Iris pigment epithelial cell (primary cell): ENCODE results near the gene IFIT1.
"Not testable (repeated sequence)": the region's sequence is repeated elsewhere in the genome, so short reads cannot be mapped to it uniquely, and the experiment has no call there.

Experiments used
- DNase-seq: peaks from one replicate; pipeline ENCODE4 v3.0.0-alpha.2; 2011; ENCODE audit warnings: low read depth

The IFIT1 gene

GRCh38 chr10:89364531-89364930 is 27.9 kb upstream of the IFIT1 start:
- no peak for DNase-seq

DNA sequence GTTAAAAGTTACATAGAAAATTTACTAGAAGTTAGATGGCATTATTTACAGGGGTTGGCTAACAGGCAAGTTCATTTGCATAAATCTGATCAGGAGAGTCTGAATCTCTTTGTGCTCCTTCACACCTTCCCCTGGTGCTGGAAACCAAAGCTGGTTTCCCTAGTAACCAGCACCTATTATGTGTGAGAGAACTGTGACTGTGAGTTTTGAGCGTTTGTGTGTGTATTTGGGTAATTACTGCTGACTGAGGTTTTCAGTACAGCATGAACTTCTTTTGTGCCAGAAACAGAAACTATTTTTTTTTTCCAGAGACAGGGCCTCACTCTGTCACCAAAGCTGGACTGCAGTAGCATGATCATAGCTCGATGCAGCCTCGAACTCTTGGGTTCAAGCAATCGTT is 24.9 kb upstream of the IFIT1 start:
- DNase-seq: no peak

DNA sequence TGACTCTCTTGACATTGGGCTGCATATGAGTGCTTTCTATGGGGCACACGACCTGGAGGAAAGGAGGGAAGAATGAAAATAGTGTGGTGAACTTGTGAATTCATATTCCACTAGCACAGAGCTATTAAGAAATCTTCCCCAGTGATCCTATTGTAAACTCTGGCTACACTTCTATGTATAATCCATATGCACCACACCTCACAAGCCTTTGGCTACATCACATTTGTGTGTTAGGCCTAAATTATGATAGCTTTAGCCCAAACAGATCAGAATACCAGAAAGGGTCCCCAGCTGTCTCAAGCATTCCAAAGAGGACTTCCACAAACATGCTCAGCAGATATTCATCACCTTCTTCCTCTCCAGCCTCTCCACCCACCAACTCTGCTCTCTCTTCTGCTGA is 24.3 kb upstream of the IFIT1 start:
- no peak for DNase-seq

- DNase-seq: peak; percentile 54
These were observed 23.0 kb upstream of the IFIT1 start for GRCh38 chr10:89369156-89370105.

DNA sequence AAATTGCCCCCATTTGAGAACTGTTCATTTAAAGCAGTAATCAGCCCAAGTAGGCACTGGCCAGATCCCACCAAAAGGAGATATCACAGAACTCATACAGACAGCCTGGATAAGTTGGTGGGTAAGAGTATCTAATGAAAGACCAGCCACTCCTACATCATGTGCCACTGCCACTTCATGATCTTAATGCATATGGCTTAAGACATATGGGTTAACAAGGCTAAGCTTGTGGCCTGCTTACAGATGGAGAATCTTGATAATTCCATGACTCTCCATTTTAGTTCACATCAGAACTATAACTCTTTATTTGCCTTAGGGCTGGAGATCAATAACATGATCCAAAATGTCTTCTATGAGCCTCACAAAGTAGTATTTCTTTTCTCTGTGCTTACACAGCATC is 21.3 kb upstream of the IFIT1 start:
- DNase-seq: no peak

DNA sequence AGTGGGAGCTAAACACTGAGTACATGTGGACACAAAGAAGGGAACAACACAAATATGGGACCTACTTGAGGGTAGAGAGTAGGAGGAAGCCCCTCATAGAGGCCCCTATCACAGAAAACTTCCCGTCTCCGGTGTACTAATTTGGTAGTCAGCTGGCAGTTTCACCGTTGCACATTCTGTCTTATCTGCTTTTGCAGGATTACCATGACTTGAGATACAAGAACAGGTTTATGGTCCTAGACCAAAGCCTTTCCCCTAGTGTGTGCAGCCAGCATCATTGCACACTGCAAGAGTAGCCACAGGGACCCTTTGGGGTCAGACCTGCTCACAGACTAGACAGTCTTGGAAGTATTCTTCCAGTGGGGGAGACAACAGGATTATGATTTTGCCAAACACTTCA is 20.4 kb upstream of the IFIT1 start:
- DNase-seq: no peak

DNA sequence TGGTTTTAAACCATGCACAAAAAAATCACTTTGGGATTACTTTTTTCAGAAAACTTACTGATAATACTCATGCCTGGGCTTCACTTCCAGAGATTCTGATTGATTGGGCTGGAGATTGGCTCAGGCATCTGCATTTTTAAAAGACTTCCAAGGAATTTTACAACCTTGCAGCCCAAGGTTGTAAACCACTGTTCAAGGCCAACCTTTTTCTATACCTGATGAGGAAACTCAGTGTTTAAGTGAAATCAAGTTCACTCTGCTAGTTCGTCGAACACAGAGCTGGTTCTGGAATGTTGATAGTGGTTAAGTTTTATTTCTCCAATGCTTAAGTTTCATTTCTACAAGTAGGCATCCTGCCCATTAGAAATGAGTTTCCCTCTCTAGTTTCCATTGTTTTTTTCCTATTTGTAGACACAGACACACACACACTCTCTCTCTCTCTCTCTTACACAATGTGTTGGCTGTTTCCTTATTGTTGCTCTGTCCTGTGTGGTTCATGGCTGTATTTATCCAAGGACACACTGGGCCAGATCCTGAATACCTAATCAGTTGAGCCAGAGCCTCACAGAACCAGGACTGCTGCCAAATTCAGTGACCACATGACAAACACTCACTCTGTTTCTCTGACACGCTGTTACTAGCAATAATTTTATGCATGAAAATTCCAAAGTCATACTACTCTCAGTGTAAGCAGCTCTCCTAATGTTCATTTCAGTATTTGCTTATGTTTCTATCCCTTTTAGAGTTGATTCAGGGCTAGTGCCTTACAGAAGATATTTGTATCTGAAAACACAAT is 18.3 kb upstream of the IFIT1 start:
- DNase-seq: peak; percentile 93

GRCh38 chr10:89374713-89375141 is 17.7 kb upstream of the IFIT1 start:
- DNase-seq: no peak

DNA sequence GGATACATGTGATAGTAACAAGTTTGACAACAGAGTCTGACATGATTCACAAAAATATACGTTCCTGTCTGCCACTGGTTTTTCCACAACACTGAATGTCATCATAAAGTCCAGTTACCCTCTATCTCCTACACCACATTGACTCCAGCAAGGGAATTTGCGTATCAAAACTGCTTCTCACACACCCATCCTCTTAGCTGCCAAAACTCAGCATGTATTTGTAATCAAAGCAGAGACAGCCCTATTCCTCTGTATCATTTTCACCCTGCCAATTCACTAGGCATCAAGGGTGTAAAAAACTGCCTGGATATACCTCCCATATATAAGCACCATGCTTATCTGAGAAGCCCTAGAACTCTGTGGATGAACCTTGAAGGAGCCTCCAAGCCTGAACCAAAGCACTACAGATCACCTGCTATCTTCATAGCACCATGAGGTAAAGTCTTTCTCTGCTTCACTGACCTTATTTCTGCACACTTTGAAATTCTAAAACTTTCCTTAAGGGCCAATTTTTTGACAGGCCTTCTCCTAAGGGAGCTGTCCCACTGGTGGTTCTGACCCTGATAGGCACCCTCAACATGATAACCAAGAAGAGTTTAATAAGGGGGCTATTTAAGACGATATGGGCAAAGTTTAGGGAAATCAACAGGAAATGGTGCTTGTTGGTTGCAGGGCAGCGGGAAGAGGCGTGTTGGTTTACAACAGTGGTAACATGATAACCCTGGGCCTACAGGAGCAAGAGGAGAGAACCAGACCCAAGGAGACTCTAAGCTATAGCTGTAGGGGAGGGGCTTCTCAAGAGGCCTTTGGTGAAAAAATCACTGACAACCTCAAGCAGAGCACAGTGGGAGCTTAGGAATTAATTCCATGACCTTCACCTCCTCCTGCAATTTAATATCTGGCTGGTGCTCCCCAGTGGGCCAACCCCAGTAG is 14.5 kb upstream of the IFIT1 start, which contains the start of gene IFIT1B:
TSS of gene IFIT1B (plus strand) at position 352 of the 933 bp plus-strand sequence. CDS start at position 432, 80 bp downstream.
- DNase-seq: no peak

- no peak for DNase-seq
These were observed 13.3 kb upstream of the IFIT1 start for GRCh38 chr10:89379103-89379502.

DNA sequence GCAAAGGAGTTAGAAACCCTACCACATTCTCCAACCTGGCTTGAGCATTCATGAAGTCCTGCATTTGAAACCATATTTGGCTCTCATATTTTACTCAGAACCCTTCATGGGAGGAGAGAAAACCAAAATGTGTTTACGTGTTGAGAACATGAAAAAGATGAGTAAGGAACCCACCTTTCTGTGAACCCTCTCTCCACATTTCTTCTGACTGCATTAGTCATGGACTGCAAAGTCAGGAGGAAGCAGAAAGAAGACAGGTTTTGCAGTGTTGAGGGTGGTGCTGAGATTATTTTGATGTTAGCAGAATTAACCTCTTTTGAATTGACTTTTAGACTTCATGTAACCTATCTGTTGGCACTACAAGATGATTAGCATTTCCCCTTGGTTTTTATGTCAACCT is 9.7 kb upstream of the IFIT1 start:
- peak; percentile 49 for DNase-seq

DNA sequence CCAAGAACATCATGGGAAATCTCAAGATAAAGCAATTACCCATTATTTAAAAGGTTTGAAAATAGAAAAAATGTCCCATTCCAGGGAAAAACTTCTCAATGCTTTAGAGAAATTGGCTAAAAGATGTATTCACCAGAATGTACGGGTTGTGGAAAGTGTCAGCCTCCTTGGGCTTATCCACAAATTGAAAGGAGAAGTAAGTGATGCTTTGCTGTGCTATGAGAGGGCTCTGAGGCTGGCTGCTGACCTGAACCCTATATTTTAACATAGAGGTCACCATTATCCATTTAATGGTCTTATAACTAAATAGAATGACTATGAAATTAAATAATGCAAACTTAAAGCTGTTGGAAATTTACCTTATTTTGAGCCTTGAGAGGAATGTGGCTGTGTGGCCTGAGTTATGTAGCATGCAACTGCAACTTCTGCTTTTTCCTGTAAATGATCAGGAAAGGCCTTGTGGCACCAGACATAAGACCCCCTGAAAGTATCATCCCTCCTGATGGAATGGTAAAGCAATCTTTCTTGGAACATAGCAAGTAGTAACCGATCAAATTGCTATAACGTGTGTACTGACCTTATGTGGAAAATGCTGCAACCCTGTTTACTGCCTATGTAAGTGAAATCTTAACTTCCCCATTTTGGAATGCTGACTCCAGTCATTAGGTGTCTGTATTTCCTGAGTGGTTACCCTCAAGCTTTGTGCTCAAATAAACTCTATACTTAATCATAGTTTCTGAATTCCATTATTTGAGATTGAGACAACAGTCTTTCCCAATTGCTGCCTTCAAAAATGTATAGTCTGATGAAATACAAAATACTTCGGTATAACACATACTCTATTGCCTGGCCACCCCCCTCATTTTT is 7.7 kb upstream of the IFIT1 start:
- peak; percentile 61 for DNase-seq

DNA sequence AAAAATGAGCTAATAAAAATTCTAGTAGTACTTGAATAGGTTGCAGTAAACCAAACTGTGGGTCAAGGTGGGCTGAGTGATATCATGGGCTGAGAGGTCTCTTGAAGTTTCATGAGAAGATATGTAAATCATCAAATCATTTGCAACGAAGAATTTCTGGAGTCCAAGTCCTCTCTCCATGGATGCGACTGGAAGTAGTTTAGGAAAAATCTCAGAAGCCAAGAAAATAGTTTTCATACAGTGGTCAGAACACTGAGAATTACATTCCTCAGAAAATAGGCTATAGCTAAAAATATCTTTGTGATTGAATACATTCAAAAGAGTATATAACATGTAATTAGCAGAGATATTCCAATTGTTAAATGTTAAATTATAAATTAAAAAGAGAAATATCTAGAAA is 3.6 kb upstream of the IFIT1 start:
- DNase-seq: no peak

GRCh38 chr10:89389254-89389653 is 3.2 kb upstream of the IFIT1 start:
- DNase-seq: no peak

DNA sequence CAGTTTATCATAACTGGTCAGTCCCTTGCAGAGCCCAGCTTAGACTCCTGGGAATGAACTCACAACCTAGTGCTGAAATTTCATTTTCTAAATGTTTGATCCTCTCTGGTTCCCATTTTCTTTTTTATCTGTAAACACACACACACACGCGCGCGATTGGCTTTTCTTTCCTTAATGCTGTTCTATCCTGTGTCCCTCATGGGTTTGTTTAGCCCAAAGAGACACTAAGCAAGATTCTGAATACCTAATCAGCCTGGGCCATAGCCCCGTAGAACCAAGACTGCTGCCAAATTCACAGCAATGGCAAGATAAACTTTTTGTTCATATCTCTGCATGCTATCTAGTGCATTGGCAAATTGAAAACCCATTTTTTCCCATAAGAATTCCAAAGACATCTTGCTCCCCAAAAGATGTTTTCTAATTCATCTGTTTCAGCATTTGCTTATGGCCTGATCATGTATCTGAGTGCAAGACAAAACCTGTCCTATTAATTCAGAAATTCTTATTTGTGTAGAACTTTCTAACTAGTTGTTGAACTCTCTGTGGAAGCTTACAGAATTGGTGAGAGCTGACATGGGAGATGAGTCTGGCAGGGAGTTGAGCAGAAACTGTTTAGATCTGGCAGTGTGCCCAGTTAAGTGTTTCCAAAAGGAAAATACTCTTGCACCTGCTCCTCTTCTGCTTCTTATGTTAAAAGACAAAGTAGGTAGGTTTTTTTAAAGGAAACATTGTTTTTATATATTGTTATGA is 1.8 kb upstream of the IFIT1 start:
- DNase-seq: no peak

GRCh38 chr10:89391226-89391576 is 1.2 kb upstream of the IFIT1 start:
- not testable (repeated sequence) for DNase-seq

DNA sequence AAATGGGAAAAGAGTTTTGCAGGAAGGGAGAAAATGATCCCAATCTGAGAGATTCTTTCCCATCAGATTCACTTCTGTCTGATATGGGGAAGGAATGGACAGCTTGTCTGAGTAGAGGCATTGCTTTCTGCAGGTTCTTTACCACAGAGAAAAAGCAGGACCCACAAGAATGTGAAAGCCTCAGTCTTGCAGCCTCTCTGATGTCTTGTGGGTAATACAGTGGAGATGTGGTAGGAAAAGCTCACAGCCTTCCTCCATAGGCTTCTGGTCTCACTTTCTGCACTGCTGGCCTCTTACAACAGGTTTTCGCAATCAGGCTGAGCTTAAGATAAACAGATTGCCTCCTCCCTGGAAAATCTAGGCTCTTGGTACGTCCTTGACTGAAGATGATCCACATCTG is 551 bp downstream of the IFIT1 start:
- DNase-seq: peak; percentile 96

- no peak for DNase-seq
These were observed 1.5 kb downstream of the IFIT1 start for GRCh38 chr10:89393898-89394297.

DNA sequence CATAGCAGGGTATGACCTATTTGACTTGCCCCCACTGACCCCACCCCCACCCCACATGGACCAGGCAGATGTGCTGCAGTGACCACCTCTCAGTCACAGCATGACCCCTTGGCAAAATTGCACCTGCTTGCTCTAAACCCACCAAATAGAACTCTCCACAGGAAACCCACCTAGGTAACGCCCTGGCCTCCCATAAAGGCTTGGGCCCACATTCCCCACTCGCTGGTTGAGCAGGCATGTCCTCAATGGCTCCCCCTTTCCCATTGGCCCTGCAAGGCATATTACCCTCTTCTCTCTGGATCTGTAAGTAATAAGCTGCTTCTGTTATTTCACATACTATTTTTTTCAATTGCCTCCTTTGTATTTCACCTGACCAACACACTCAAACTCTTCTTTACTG is 2.7 kb downstream of the IFIT1 start:
- no peak for DNase-seq
